Right lobe of liver (tissue), 6 donors: ENCODE results near the gene P2RY2. TPM values are rescaled to one million over a fixed set of nuclear protein-coding genes. Genes with fewer than 3 reads are reported as not detected.
A peak's percentile ranks its signal among the peaks of the same experiment; 100 is the strongest.

Source experiments
- ATAC-seq, 4 donors: fragments of 200-7000 bp; cut with Tn5 transposase; one replicate each; pipeline ENCODE4 v1.9.1; 2020; ENCODE audit warnings: mild to moderate bottlenecking in 4 of 4, moderate library complexity in 4 of 4
- DNase-seq, 3 donors: peaks; one replicate each; pipeline ENCODE4 v3.0.0-alpha.2; 2020
- H3K27ac ChIP-seq, 3 donors: fragments of 200-600 bp; one replicate each; pipeline ENCODE4 v1.8.0; 2022
- H3K27me3 ChIP-seq, 2 donors: fragments of 200-600 bp; one replicate each; pipeline ENCODE4 v1.8.0; 2022
- H3K36me3 ChIP-seq, 4 donors: fragments of 200-600 bp; sonication (generic) in 1 of 4; one replicate each; pipeline versions ENCODE4 v1.5.1 to v1.8.0; 2017 to 2022; ENCODE audit warnings: control low read depth in 1 of 4
- H3K4me1 ChIP-seq, 4 donors: fragments of 200-600 bp; sonication (generic) in 1 of 4; one replicate each; pipeline versions ENCODE4 v1.5.1 to v1.8.0; 2017 to 2022; ENCODE audit warnings: control low read depth in 1 of 4
- H3K4me3 ChIP-seq, 3 donors: fragments of 200-600 bp; one replicate each; pipeline ENCODE4 v1.8.0; 2022
- H3K9me3 ChIP-seq, 4 donors: fragments of 200-600 bp; sonication (generic) in 1 of 4; one replicate each; pipeline versions ENCODE4 v1.5.1 to v1.8.0; 2017 to 2022; ENCODE audit warnings: control low read depth in 1 of 4
- POLR2A ChIP-seq: fragments of 450-650 bp; IDR thresholded peaks from one replicate; pipeline ENCODE4 v1.6.1; 2017; ENCODE audit warnings: antibody characterized with exemption, mild to moderate bottlenecking
- WGBS: methylation state at CpG from one replicate; pipeline ENCODE4 v1.1.6; 2018; ENCODE audit warnings: low coverage, low lambda C conversion rate; ENCODE audit not compliant: insufficient coverage; ENCODE audit errors: missing lambda C conversion rate; 5-methylcytosine and 5-hydroxymethylcytosine counted together
- intact Hi-C, 2 donors: fragments of 100-400 bp; cut with DNase I; formaldehyde crosslinking; loops; one replicate each; pipeline versions ENCODE4 v1.11.2 to v1.14.1; 2022
- total RNA-seq, 6 experiments: library from RNA; depleted of rRNA in 2 of 6; stranded (reverse); fragments of >200 nt in 2 of 6; fragmentation: NEBNext Ultra II Directional in 3 of 6; extraction: Animal tissue kit (Norgen Biotek cat#: 25700) in 3 of 6; gene quantifications; one replicate each; pipeline versions ENCODE4 v1.1.0 to v1.2.4, GENCODE V29; 2016 to 2023
- TF ChIP-seq, protein P1 (sequence below), 4 donors: fragments of 200-600 bp in 3 of 4; fragments of 450-650 bp in 1 of 4; IDR thresholded peaks; one replicate each; pipeline versions ENCODE4 v1.5.1 to v1.8.0; 2016 to 2022; ENCODE audit warnings: antibody characterized with exemption in 4 of 4, mild to moderate bottlenecking in 2 of 4
- donor health status: DM: no; HTN: yes; CAD: no.
- donor health status: DM: no; HTN: no; CAD: no.
- donor health status: DM: no; HTN: no; CAD: no.
- donor health status: DM: no; HTN: yes; CAD: no.
- donor health status: DM: no; HTN: yes; CAD: no.

P2RY2 gene
- total RNA-seq, 6 experiments from 2014 or later, result 2.6 to 5.1 (median 3.5) TPM

DNA sequence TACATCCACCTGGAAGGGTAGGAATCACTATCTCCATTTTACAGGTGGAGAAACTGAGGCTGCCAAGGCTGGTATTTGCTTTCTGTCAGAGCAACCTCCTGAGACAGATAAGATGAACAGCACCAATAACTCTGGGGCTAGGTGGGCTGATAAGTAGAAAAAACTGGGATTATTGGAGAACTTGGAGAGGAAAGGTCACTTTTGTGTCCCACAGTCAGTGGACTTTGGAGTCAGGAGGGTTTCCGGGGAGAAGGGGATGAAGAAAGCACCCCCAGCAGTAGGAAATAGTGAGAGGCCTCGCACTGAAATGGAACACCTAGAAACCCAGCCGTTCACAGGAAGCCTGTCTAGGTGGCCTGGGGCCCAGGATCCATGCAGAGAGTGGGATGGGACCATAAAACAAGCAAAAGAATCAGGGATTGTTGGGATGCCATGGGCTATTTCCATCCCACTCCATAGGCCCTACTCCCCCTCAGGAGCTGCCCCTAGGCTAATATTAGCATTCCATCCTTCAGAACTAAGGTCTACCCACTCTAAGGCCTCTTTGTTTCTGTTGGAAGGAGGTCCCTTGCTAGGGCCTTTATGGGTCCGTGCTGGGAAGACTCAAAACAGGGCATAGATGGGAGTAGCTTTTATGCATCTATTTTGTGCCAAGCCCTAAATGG lies 45.0 kb upstream of the P2RY2 start:
- TF ChIP-seq, protein P1, sequence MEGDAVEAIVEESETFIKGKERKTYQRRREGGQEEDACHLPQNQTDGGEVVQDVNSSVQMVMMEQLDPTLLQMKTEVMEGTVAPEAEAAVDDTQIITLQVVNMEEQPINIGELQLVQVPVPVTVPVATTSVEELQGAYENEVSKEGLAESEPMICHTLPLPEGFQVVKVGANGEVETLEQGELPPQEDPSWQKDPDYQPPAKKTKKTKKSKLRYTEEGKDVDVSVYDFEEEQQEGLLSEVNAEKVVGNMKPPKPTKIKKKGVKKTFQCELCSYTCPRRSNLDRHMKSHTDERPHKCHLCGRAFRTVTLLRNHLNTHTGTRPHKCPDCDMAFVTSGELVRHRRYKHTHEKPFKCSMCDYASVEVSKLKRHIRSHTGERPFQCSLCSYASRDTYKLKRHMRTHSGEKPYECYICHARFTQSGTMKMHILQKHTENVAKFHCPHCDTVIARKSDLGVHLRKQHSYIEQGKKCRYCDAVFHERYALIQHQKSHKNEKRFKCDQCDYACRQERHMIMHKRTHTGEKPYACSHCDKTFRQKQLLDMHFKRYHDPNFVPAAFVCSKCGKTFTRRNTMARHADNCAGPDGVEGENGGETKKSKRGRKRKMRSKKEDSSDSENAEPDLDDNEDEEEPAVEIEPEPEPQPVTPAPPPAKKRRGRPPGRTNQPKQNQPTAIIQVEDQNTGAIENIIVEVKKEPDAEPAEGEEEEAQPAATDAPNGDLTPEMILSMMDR (IDR thresholded peaks at IDR 0.05), result no peak
- TF ChIP-seq POLR2A, result no peak
- DNase-seq (no peak), ATAC-seq (no peak)
- H3K9me3 ChIP-seq, result no peaks in the 10 kb centered on the region
- 68% methylated on average over 2 of the region's 4 CpGs for WGBS
- peaks cover 0 to 45% (median 6%) of the 10 kb centered on the region in 4 donors for H3K4me1 ChIP-seq
- no peak overlapping the region for H3K4me3 ChIP-seq
- peak overlapping the region in 1 of 3 donors; percentile 81 for H3K27ac ChIP-seq
- intact Hi-C loops, result loop anchor here in 1 of 2 donors (10.0 kb wide), 1 partner anchor 248 kb away; no protein-coding TSS in a partner anchor
- no peaks in the 10 kb centered on the region for H3K36me3 ChIP-seq
- H3K27me3 ChIP-seq, result no peaks in the 10 kb centered on the region

DNA sequence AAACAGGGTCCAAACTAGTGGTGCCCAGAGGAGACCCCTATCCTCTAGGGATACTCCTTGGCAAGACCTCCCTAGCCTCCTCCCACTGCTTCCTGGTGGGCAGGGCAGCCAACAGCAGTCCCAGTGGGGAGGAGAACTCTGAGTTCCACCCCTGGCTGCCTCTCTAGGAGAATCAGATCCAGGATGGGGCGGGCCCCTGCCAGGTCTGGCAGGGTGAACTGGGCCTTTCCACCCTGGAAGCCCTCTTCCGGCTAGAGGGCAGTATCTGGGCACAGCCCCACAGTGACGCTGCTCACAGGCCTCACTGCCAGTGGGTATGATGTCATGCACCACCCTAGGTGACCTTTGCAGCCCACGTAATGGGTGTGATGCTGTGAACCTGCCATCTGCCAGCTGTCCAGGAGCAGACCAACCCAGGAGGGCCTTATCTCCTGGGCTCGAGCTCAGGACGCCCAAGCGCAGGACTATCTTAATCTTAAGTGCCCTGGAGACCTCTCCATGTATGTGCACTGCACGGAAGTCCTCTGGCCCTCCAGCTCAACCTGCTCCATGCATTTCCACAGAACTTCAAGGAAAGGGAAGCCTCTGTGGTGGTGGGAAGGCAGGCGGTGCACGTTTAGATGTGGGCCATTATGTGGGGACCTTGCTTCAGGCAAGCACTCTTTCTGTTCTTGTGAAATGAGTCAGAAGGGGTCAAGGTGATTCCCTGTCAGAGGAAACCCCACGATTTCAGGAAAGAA lies 44.2 kb upstream of the P2RY2 start:
- H3K27ac ChIP-seq, result peak overlapping the region in 1 of 3 donors; percentile 81
- H3K9me3 ChIP-seq, result no peaks in the 10 kb centered on the region
- DNase-seq, result peak; percentile 86 to 96 (median 95)
- H3K4me1 ChIP-seq, result peaks cover 0 to 41% (median 6%) of the 10 kb centered on the region in 4 donors
- H3K36me3 ChIP-seq, result no peaks in the 10 kb centered on the region
- ATAC-seq, result peak; percentile 66 to 89 (median 77)
- TF ChIP-seq, protein P1 (IDR thresholded peaks at IDR 0.05), result peak in 1 of 4 donors; percentile 40
- no peak for TF ChIP-seq POLR2A
- H3K27me3 ChIP-seq, result no peaks in the 10 kb centered on the region
- WGBS, result 52% methylated on average over 8 of the region's 11 CpGs
- no peak overlapping the region for H3K4me3 ChIP-seq
- intact Hi-C loops, result loop anchor here in 1 of 2 donors (10.0 kb wide), 1 partner anchor 249 kb away; no protein-coding TSS in a partner anchor

DNA sequence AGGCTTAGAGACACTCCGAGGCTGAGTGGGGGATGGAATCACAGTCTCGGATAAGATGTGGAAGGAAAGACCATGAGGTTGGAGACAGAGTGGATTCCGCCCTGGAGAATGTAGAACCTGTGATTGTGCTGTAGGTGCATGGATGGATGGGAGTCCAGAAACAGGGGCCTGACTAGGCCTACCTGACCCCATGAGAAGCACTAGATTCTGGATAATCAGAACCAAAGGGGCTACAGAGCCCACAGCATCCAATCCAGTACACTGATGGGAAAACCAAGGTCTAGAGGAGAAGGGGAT lies 43.6 kb upstream of the P2RY2 start:
- intact Hi-C loops, result loop anchor here in 1 of 2 donors (10.0 kb wide), 1 partner anchor 250 kb away; no protein-coding TSS in a partner anchor
- Histone ChIP-seq H3K36me3 (no peaks in the 10 kb centered on the region), H3K4me3 (no peak overlapping the region), H3K27ac (peak overlapping the region in 1 of 3 donors; percentile 81), H3K9me3 (no peaks in the 10 kb centered on the region), H3K27me3 (no peaks in the 10 kb centered on the region), H3K4me1 (peaks cover 0 to 41% (median 6%) of the 10 kb centered on the region in 4 donors)
- TF ChIP-seq POLR2A, result no peak
- TF ChIP-seq, protein P1 (IDR thresholded peaks at IDR 0.05), result no peak
- ATAC-seq (no peak), DNase-seq (no peak)
- WGBS, result 89% methylated on average over 3 of the region's 3 CpGs

DNA sequence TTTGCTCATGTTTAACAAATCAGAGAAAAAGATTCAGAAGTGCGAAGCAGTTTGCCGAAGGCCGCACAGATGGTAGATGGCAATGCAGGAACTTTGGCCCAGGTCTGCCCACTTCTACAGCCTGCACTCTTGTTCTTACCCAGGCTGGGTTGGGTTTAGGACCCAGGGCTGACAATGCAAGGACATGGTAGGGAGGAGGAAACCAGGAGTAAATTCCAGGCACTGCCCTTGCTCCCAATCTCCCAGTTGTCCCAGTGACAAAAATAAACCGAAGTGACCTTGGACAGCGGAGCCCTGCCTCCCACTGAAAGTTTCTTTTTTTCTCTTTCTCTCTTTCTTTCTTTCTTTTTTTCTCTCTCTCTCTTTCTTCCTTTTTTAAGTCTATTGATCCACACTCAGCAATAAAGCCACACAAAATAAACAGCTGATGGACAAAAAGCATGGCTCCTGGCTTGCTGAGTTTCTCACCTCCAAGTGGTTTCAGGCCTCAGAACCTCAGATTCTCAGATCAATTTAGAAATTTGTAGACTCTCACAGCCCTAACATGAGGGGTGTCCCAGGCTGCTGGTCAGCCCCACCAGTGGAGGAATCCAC lies 42.4 kb upstream of the P2RY2 start:
- Histone ChIP-seq H3K4me3 (no peak overlapping the region), H3K9me3 (no peaks in the 10 kb centered on the region), H3K36me3 (no peaks in the 10 kb centered on the region), H3K27ac (peak overlapping the region in 2 of 3 donors; percentile 61 to 81), H3K27me3 (no peaks in the 10 kb centered on the region), H3K4me1 (peaks cover 0 to 41% (median 6%) of the 10 kb centered on the region in 4 donors)
- TF ChIP-seq, protein P1 (IDR thresholded peaks at IDR 0.05), result no peak
- no peak for TF ChIP-seq POLR2A
- DNase-seq (peak in 1 of 3 donors; percentile 61), ATAC-seq (peak; percentile 40 to 64 (median 44))
- intact Hi-C loops, result loop anchor here (5.0 to 10.0 kb wide), 2 partner anchors 251 to 343 kb away; no protein-coding TSS in a partner anchor
- 53% methylated on average over 5 of the region's 5 CpGs for WGBS
